Measurements from ENCODE around the gene N4BP3. TPM values are rescaled to one million over a fixed set of nuclear protein-coding genes. Genes with fewer than 3 reads are reported as not detected.

N4BP3 gene, protein sequence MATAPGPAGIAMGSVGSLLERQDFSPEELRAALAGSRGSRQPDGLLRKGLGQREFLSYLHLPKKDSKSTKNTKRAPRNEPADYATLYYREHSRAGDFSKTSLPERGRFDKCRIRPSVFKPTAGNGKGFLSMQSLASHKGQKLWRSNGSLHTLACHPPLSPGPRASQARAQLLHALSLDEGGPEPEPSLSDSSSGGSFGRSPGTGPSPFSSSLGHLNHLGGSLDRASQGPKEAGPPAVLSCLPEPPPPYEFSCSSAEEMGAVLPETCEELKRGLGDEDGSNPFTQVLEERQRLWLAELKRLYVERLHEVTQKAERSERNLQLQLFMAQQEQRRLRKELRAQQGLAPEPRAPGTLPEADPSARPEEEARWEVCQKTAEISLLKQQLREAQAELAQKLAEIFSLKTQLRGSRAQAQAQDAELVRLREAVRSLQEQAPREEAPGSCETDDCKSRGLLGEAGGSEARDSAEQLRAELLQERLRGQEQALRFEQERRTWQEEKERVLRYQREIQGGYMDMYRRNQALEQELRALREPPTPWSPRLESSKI
- 12.3 and 13.1 TPM in 2 replicates for total RNA-seq

DNA sequence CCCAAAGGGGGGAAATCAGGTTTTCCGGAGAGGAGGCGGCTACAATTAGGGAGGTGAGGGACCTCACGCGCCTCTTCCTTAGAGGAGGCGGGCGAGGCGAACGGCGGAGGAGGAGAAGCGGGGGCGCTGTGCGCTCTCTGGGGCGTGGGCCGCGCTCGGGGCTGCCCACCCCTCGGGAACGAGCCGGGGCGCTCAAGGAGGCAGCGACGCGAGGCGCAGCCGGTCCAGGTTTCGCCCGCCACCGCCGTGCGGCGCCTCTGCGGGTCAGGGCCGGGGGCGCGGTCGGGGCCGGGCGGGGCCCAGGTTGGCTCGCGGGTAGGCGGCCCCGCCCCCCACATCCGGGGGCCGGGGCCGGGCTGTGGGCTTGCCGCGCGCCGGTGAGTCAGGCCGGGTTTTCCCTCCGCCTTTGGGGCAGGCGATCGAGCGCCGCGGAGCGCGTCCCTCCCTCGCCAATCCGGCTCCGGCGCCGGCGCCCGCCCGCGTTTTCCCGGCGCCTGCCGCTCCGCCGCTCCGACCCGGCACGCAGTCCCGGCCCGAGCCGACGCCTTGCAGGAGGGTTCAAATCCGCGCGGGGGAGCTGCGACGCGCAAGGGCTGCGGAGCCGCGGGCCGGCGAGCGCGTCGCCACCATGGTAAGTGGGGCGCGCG is at the start of gene N4BP3:
N4BP3 (plus strand) TSS at position 392 of the 647 bp plus-strand sequence. CDS start 6,052 bp downstream, outside the sequence.

DNA sequence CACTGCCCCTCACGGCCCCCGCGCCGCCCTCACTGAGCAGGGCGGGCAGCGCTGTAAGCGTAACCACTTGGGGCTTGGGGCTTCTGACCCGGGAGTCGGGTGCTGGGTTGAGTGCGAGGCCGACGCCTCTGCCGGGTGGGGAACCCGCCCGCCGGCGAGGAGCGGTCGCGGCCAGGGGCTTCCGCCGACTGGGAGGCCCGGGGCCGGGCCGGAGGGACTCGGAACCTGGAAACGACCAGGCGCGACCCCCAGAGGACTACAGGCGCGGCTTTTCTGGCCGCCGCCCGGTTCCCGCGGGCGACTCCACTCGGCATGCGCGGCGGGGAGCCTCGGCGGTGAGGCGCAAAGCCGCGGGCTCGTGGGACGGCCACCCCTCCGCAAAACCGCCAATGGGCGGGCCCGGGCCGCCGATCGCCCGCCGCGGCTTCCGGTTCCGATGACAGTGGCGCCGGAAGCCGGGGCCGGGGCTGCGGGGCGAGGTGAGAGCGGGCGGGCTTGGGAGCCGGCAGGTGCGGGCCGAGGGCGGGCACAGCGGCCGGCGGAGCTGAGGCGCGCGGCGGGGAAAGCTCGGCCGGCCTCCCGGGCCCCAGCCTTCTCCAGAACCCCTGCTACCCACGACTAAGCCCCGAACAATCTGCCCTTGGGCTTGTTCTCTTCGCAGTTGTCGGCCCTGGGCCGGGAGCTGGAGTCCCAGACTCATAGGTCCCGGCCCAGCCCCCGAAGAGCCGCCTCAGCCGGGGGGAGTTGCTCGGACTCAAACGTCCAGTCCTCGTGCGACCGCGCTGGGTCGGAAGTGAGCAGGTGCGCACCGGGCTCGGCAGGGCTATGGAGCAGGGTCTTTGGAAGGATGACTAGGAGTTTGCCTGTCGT is 17.5 kb downstream of the N4BP3 start, which contains the start of gene RMND5B:
RMND5B (plus strand) TSS at position 439 of the 870 bp plus-strand sequence. CDS start 7,106 bp downstream, outside the sequence.

DNA sequence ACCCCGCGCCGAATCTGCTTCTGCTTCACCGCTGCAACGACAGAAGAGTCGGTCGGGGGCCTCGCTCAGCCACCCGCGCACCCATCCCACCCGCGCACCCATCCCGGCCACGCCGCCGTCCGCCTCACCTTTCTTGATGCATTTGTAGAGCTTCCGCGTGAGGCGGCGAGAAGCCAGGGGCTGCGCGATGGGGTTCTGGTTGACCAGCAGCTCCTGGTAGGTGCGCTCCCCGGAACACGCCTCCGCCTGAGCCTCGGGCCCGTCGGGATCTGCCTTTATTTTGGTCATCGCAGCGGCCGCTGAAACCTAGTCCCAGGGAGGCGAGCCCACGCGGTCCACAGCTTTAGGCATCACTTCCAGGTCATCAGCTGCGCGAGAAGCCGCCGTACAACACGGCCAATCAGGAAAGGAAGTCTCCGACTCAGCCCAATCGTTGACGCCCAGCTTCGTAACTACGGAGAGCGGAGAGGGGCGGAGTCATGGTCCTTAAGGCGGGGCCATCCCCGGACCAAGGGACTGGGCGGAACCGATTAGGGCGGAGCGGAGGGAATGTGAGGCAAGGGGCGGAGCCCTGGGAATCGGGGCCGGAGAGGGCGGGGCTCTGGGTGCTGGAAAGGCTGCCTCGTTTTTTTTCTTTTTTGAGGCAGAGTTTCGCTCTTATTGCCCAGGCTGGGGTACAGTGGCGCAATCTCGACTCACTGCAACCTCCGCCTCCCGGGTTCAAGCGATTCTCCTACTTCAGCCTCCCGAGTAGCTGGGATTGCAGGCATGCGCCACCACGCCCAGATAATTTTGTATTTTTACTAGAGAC is 40.4 kb downstream of the N4BP3 start, which contains the start of gene NHP2:
NHP2 (minus strand) TSS at position 356 of the 811 bp plus-strand sequence; CDS start at position 288, 68 bp downstream.

Other genes with a start within 250 kb of the N4BP3 start
- gene PROP1, start 117.3 kb upstream of the N4BP3 start, total RNA-seq: not detected in 2 replicates
- 17.7 and 22.1 TPM in 2 replicates for gene RMND5B, start 17.5 kb downstream of the N4BP3 start, total RNA-seq
- 657 and 671 TPM in 2 replicates for gene NHP2, start 40.4 kb downstream of the N4BP3 start, total RNA-seq
- not detected in 2 replicates for gene GMCL2, start 73.8 kb downstream of the N4BP3 start, total RNA-seq
- 170 and 191 TPM in 2 replicates for gene HNRNPAB, start 91.0 kb downstream of the N4BP3 start, total RNA-seq
- 20.2 and 25.8 TPM in 2 replicates for gene PHYKPL, start 119.3 kb downstream of the N4BP3 start, total RNA-seq